Measurements from ENCODE around the gene CENPM. TPM values are rescaled to one million over a fixed set of nuclear protein-coding genes. Genes with fewer than 3 reads are reported as not detected.

Gene CENPM
- polyA plus RNA-seq, 1 donor (not counting 4 experiments of a cell fraction or from before 2014, with no cell fraction given): 4.8 TPM

DNA sequence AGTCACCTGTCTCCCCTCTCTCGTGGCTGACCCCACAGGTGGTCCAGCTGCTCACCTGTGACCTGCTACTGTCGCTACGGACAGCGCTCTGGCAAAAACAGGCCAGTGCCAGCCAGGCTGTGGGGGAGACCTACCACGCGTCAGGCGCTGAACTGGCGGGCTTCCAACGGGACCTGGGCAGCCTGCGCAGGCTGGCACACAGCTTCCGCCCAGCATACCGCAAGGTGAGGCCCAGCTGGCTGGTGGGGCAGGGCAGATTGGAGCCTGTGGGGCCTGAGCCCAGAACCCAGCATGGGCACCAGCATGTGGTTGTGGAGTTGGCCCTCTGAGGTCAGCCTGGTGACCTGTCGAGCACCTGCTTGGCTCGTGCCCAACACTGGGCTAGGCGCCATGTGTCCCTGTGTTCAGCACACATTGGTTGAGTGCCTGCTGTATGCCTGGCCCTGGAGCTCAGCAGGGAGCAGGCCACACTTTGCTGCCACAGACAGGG is 44.0 kb downstream of the CENPM start:
- TF ChIP-seq, protein P1, sequence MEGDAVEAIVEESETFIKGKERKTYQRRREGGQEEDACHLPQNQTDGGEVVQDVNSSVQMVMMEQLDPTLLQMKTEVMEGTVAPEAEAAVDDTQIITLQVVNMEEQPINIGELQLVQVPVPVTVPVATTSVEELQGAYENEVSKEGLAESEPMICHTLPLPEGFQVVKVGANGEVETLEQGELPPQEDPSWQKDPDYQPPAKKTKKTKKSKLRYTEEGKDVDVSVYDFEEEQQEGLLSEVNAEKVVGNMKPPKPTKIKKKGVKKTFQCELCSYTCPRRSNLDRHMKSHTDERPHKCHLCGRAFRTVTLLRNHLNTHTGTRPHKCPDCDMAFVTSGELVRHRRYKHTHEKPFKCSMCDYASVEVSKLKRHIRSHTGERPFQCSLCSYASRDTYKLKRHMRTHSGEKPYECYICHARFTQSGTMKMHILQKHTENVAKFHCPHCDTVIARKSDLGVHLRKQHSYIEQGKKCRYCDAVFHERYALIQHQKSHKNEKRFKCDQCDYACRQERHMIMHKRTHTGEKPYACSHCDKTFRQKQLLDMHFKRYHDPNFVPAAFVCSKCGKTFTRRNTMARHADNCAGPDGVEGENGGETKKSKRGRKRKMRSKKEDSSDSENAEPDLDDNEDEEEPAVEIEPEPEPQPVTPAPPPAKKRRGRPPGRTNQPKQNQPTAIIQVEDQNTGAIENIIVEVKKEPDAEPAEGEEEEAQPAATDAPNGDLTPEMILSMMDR (optimal IDR thresholded peaks at IDR 0.05 in 1 of 3, IDR thresholded peaks at IDR 0.05 in 1 of 3, conservative IDR thresholded peaks at IDR 0.05 in 1 of 3; ENCODE audit: extremely low read depth in 1 of 3, insufficient read depth in 2 of 3, low read length in 3 of 3): no peak
- no peak for TF ChIP-seq EZH2 (IDR thresholded peaks at IDR 0.05; ENCODE audit: low read length)
- no peak for FAIRE-seq

DNA sequence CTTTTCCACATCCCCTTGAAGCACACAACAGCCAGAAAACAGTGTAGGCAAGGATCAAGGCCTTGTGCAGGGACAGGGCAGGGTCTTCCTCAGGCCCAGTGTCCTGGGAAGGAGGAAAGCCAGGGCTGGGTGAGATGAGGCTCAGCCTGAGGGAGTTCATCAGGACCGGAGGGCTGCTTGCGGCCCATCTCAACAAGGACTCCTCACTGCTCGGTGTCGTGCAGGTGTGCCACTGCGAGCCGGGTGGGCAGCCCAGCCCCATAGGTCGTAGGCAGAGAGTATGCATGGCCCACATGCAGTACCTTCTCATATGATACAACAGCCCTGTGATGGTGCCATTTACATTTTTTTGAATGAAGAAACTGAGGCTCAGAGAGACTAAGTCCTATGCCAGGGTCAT is 44.9 kb downstream of the CENPM start:
- dilution Hi-C loops (cut with MboI; ENCODE audit: extremely low pct_ligation_motif_present, low sequenced_read_pairs): no loop called here
- H3K27me3 ChIP-seq (ENCODE audit: control insufficient read depth, extremely low read depth, insufficient read depth, low read length): no peaks in the 10 kb centered on the region

More for the DNA sequence above, 44.0 kb downstream of the CENPM start:
- Histone ChIP-seq H3K4me1 (ENCODE audit: control insufficient read depth, extremely low read depth, insufficient read depth, low read length) (no peaks in the 10 kb centered on the region), H3K27ac (ENCODE audit: control insufficient read depth, insufficient read depth, low read length) (no peak overlapping the region), H3K27me3 (ENCODE audit: control insufficient read depth, extremely low read depth, insufficient read depth, low read length) (no peaks in the 10 kb centered on the region), H3K4me3 (ENCODE audit: control insufficient read depth in 2 of 3, extremely low read depth in 1 of 3, insufficient read depth in 2 of 3, low read depth in 1 of 3, low read length in 3 of 3) (no peak overlapping the region), H3K9me1 (ENCODE audit: control insufficient read depth, extremely low read depth, insufficient read depth, low read length) (no peaks in the 10 kb centered on the region), H2AFZ (ENCODE audit: control insufficient read depth, low read length) (no peak overlapping the region), H3K9me3 (ENCODE audit: control insufficient read depth, low read depth, low read length) (no peaks in the 10 kb centered on the region), H3K4me2 (ENCODE audit: control insufficient read depth, extremely low read depth, insufficient read depth, low read depth, low read length) (no peak overlapping the region), H3K36me3 (ENCODE audit: control insufficient read depth in 2 of 2, extremely low read depth in 1 of 2, insufficient read depth in 2 of 2, low read length in 2 of 2) (peaks cover 49 to 63% of the 10 kb centered on the region in 2 experiments), H4K20me1 (ENCODE audit: control insufficient read depth, extremely low read depth, insufficient read depth, low read length) (no peaks in the 10 kb centered on the region), H3K9ac (ENCODE audit: control insufficient read depth, extremely low read depth, insufficient read depth, low read length) (no peak overlapping the region), H3K79me2 (ENCODE audit: control insufficient read depth, insufficient read depth, low read length) (no peaks in the 10 kb centered on the region)
- dilution Hi-C loops (cut with MboI; ENCODE audit: extremely low pct_ligation_motif_present, low sequenced_read_pairs): no loop called here
- no peak for DNase-seq (ENCODE audit: low read depth, low spot score)

More for the DNA sequence above, 44.9 kb downstream of the CENPM start:
- H3K4me1 ChIP-seq (ENCODE audit: control insufficient read depth, extremely low read depth, insufficient read depth, low read length): no peaks in the 10 kb centered on the region
- H3K27ac ChIP-seq (ENCODE audit: control insufficient read depth, insufficient read depth, low read length): no peak overlapping the region
- H3K4me3 ChIP-seq (ENCODE audit: control insufficient read depth in 2 of 3, extremely low read depth in 1 of 3, insufficient read depth in 2 of 3, low read depth in 1 of 3, low read length in 3 of 3): no peak overlapping the region
- H4K20me1 ChIP-seq (ENCODE audit: control insufficient read depth, extremely low read depth, insufficient read depth, low read length): peaks cover 3% of the 10 kb centered on the region
- TF ChIP-seq EZH2 (IDR thresholded peaks at IDR 0.05; ENCODE audit: low read length): no peak
- TF ChIP-seq, protein P1 (optimal IDR thresholded peaks at IDR 0.05 in 1 of 3, IDR thresholded peaks at IDR 0.05 in 1 of 3, conservative IDR thresholded peaks at IDR 0.05 in 1 of 3; ENCODE audit: extremely low read depth in 1 of 3, insufficient read depth in 2 of 3, low read length in 3 of 3): no peak
- H3K36me3 ChIP-seq (ENCODE audit: control insufficient read depth in 2 of 2, extremely low read depth in 1 of 2, insufficient read depth in 2 of 2, low read length in 2 of 2): peaks cover 52 to 65% of the 10 kb centered on the region in 2 experiments
- no peaks in the 10 kb centered on the region for H3K79me2 ChIP-seq (ENCODE audit: control insufficient read depth, insufficient read depth, low read length)
- no peak overlapping the region for H2AFZ ChIP-seq (ENCODE audit: control insufficient read depth, low read length)
- no peaks in the 10 kb centered on the region for H3K9me3 ChIP-seq (ENCODE audit: control insufficient read depth, low read depth, low read length)
- DNase-seq (ENCODE audit: low read depth, low spot score): no peak
- H3K9me1 ChIP-seq (ENCODE audit: control insufficient read depth, extremely low read depth, insufficient read depth, low read length): no peaks in the 10 kb centered on the region
- H3K9ac ChIP-seq (ENCODE audit: control insufficient read depth, extremely low read depth, insufficient read depth, low read length): no peak overlapping the region
- FAIRE-seq: no peak
- H3K4me2 ChIP-seq (ENCODE audit: control insufficient read depth, extremely low read depth, insufficient read depth, low read depth, low read length): no peak overlapping the region
